ENCODE results near the gene CDKN1B.

The CDKN1B gene

DNA sequence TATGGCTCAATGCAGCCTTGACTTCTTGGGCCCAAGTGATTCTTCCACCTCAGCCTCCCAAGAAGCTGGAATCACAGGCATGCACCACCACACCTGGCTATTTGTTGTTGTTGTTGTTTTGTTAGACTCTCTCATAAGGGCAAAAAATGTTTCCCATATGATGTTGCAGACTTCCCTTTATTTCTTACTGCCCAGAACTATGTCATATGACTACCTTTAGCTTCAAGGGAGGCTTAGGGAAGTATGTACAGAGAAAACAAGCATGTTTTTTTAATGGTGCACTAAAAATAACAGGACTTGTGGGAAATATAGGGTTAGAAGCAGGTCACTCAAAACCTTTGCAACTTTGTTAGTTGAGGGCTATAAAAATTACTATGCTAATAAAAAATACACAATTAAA lies 16.9 kb upstream of the CDKN1B start:
- no peak for DNase-seq (ENCODE audit: low read depth in 1 of 2, low spot score in 1 of 2)

GRCh38 chr12:12701457-12701856 lies 15.7 kb upstream of the CDKN1B start:
- DNase-seq (ENCODE audit: low read depth in 1 of 2, low spot score in 1 of 2) = no peak

DNA sequence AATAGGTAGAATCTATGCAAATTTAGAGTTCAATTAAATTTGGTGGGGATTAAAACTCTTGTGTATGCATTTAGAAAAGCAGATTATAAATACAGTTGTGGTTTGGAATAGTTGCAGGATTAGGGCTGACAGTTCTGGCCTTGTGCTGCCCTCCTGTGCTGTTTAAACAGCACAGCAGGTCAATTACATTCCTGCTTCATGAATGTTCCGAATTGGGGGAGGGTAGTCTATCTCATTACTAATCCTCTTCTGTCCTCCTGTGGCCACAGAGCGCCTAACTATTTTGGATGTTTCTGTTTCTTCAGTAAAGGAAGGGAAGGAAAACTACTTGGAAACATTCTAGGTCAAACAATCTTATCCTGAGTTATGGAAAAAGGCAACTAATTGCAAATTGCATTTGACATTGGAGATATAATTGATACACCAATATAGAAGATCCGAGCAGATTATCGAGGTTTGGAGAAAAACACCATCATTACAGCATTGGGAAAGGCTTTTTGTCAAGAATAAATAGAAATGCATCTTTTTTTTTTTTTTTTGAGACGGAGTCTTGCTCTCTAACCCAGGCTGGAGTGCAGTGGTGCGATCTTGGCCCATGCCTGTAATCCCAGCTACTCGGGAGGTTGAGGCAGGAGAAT lies 12.5 kb upstream of the CDKN1B start:
- no peak for DNase-seq (ENCODE audit: low read depth in 1 of 2, low spot score in 1 of 2)

DNA sequence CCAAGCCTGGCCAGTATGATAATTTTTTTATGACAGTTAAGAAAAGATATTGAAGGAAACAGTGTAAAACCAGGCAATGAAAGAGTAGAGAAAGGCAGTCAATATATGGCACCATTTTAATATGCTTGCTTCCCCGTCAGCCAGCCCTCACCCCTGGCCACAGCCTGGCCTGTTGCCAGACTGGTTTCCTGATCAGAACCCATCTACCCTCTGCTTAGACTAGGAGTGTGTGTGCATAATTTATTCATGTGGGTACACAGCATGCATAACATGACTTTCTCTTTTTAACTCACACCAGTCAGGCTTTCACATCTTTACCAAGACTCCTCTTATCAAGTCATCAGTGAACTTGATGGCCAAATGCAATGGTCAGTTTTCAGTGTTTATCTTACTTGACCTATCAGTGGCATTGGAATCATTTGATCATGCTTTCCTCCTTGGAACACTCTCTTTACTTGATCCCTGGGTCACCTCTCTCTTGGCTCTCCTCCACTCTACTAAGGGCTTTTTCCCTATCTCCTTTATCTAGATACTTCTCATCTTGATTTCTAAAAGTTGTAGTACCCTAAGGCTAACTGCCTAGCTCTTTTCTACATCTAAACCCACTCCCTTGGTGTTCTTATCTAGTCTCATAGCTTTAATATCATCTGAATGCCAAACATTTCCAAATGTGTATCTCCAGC lies 11.2 kb upstream of the CDKN1B start:
- DNase-seq (ENCODE audit: low read depth in 1 of 2, low spot score in 1 of 2) = peak in 1 of 2 donors; percentile 41

DNA sequence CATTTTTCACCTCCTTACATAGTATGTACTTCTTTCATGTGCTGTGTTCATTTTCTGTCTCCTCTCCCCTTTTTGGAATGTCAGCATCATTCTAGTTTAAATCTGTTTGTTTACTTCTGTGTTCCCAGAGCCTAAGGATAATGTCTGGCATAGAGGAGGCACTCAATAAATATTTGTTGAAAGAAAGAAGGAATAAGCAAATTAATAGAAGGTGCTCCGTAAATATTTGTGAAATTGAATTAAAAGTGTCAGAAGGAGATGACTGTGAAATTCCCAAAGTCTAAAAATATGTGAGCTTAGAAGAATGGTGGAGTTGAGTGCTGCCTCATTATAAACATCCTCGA lies 3.3 kb upstream of the CDKN1B start:
- no peak for DNase-seq (ENCODE audit: low read depth in 1 of 2, low spot score in 1 of 2)

GRCh38 chr12:12714276-12715021 lies 2.7 kb upstream of the CDKN1B start:
- peak in 1 of 2 donors; percentile 25 for DNase-seq (ENCODE audit: low read depth in 1 of 2, low spot score in 1 of 2)

GRCh38 chr12:12715128-12715458 lies 2.1 kb upstream of the CDKN1B start:
- no peak for DNase-seq (ENCODE audit: low read depth in 1 of 2, low spot score in 1 of 2)

- DNase-seq (ENCODE audit: low read depth in 1 of 2, low spot score in 1 of 2) = no peak
Measured at GRCh38 chr12:12715459-12716150, 1.6 kb upstream of the CDKN1B start.

GRCh38 chr12:12716151-12716792 lies 896 bp upstream of the CDKN1B start:
- DNase-seq (ENCODE audit: low read depth in 1 of 2, low spot score in 1 of 2) = no peak

DNA sequence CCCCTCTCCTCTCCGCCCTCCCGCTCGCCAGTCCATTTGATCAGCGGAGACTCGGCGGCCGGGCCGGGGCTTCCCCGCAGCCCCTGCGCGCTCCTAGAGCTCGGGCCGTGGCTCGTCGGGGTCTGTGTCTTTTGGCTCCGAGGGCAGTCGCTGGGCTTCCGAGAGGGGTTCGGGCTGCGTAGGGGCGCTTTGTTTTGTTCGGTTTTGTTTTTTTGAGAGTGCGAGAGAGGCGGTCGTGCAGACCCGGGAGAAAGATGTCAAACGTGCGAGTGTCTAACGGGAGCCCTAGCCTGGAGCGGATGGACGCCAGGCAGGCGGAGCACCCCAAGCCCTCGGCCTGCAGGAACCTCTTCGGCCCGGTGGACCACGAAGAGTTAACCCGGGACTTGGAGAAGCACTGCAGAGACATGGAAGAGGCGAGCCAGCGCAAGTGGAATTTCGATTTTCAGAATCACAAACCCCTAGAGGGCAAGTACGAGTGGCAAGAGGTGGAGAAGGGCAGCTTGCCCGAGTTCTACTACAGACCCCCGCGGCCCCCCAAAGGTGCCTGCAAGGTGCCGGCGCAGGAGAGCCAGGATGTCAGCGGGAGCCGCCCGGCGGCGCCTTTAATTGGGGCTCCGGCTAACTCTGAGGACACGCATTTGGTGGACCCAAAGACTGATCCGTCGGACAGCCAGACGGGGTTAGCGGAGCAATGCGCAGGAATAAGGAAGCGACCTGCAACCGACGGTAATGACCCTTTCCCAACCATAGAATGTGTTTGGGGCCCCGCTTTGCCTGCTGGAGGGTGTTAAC lies 615 bp downstream of the CDKN1B start:
- DNase-seq (ENCODE audit: low read depth in 1 of 2, low spot score in 1 of 2) = no peak

GRCh38 chr12:12718381-12718759 lies 1.2 kb downstream of the CDKN1B start:
- DNase-seq (ENCODE audit: low read depth in 1 of 2, low spot score in 1 of 2) = no peak

DNA sequence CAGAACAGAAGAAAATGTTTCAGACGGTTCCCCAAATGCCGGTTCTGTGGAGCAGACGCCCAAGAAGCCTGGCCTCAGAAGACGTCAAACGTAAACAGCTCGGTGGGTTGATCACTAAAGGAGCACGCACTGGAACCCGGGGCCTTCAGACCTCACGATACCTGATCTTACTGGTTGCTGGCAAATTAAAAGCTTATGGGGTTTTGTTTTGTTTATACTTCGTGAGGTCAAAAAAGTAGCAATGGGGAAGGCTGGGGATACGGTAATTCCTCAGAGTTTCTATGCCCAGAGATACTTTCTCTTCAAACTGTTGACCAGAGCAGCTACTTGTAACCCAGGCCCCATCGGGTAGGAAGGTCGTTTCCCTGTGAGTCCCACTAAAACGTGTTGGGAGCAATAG lies 1.7 kb downstream of the CDKN1B start:
- no peak for DNase-seq (ENCODE audit: low read depth in 1 of 2, low spot score in 1 of 2)

GRCh38 chr12:12719496-12719895 lies 2.3 kb downstream of the CDKN1B start:
- DNase-seq (ENCODE audit: low read depth in 1 of 2, low spot score in 1 of 2) = no peak

DNA sequence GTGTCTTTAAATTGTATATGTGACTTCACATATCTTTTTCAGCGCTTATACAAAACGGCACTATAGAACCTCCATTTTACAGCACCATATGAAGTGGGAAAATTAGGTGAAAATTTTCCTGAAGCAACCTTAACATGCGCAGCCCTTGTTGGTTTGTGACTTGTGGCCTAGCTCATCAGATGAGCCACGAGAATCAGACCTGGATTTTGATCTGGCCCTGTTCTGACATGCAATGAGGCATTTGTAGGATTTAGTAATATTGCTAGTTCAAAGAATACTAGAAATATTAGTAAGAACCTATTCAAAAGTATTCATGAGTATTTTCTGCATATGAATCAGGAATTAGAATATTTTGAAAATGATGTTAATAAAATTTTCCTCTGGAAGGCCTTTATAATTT lies 2.9 kb downstream of the CDKN1B start:
- no peak for DNase-seq (ENCODE audit: low read depth in 1 of 2, low spot score in 1 of 2)

DNA sequence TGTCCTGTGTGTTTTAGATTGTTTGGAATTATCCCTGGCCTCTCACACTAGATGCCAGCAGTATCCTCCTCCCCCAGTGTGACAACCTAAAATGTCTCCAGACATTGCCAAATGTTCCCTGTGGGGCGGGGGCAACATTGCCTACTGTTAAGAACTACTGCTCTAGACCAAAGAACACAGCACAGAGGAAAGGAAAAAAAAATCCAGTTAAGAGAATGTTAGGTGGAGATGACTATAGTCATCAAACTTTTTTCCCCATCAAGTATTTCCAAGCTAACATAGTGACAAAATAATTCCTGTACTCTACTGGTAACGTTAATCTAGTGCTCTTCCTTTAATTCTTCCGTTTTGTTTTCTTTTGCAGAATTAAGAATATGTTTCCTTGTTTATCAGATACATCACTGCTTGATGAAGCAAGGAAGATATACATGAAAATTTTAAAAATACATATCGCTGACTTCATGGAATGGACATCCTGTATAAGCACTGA lies 3.5 kb downstream of the CDKN1B start:
- no peak for DNase-seq (ENCODE audit: low read depth in 1 of 2, low spot score in 1 of 2)

DNA sequence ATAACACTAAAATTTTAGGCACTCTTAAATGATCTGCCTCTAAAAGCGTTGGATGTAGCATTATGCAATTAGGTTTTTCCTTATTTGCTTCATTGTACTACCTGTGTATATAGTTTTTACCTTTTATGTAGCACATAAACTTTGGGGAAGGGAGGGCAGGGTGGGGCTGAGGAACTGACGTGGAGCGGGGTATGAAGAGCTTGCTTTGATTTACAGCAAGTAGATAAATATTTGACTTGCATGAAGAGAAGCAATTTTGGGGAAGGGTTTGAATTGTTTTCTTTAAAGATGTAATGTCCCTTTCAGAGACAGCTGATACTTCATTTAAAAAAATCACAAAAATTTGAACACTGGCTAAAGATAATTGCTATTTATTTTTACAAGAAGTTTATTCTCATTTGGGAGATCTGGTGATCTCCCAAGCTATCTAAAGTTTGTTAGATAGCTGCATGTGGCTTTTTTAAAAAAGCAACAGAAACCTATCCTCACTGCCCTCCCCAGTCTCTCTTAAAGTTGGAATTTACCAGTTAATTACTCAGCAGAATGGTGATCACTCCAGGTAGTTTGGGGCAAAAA lies 4.1 kb downstream of the CDKN1B start:
- DNase-seq (ENCODE audit: low read depth in 1 of 2, low spot score in 1 of 2) = no peak

DNA sequence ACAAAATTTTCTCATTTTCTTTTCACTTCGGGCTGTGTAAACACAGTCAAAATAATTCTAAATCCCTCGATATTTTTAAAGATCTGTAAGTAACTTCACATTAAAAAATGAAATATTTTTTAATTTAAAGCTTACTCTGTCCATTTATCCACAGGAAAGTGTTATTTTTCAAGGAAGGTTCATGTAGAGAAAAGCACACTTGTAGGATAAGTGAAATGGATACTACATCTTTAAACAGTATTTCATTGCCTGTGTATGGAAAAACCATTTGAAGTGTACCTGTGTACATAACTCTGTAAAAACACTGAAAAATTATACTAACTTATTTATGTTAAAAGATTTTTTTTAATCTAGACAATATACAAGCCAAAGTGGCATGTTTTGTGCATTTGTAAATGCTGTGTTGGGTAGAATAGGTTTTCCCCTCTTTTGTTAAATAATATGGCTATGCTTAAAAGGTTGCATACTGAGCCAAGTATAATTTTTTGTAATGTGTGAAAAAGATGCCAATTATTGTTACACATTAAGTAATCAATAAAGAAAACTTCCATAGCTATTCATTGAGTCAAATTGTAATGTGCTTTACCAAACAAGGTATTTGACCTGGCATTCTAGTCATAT lies 4.8 kb downstream of the CDKN1B start:
- DNase-seq (ENCODE audit: low read depth in 1 of 2, low spot score in 1 of 2) = no peak

- no peak for DNase-seq (ENCODE audit: low read depth in 1 of 2, low spot score in 1 of 2)
Measured at GRCh38 chr12:12722435-12723148, 5.4 kb downstream of the CDKN1B start.

- no peak for DNase-seq (ENCODE audit: low read depth in 1 of 2, low spot score in 1 of 2)
Measured at GRCh38 chr12:12723149-12723680, 6.0 kb downstream of the CDKN1B start.
